Measurements from ENCODE around the gene FAF2.

- TF ChIP-seq CTCF (IDR thresholded peaks at IDR 0.05) (no peak), EP300 (IDR thresholded peaks at IDR 0.05) (no peak)
Observed at GRCh38 chr5:176491901-176492300, 43.7 kb downstream of the FAF2 start.

Data from gastroesophageal sphincter (tissue), 3 donors.